Adipocyte (in vitro differentiated cells): ENCODE data around the gene AHCYL2.

Experiments used
- DNase-seq: peaks from one replicate; pipeline ENCODE4 v3.0.0-alpha.2; 2015; ENCODE audit warnings: low read depth
- H3K27me3 ChIP-seq: replicated peaks from 2 replicates; pipeline ENCODE4 v1.7.0; 2013; ENCODE audit warnings: mild to moderate bottlenecking, low read length, moderate library complexity; ENCODE audit not compliant: control insufficient read depth, insufficient read depth
- H3K36me3 ChIP-seq: 2 replicates; pipeline ENCODE4 v1.7.0; 2013; ENCODE audit warnings: low read length, mild to moderate bottlenecking, moderate library complexity; ENCODE audit not compliant: control insufficient read depth, insufficient read depth, severe bottlenecking
- H3K4me1 ChIP-seq: 2 replicates; pipeline ENCODE4 v1.7.0; 2013; ENCODE audit warnings: mild to moderate bottlenecking, low read length, moderate library complexity; ENCODE audit not compliant: control insufficient read depth, insufficient read depth
- H3K4me3 ChIP-seq: 2 replicates; pipeline ENCODE4 v1.7.0; 2013; ENCODE audit warnings: mild to moderate bottlenecking, low read length, moderate library complexity
- H3K9ac ChIP-seq: 2 replicates; pipeline ENCODE4 v1.7.0; 2013; ENCODE audit warnings: mild to moderate bottlenecking, low read length, moderate library complexity
- H3K9me3 ChIP-seq: 2 replicates; pipeline ENCODE4 v1.7.0; 2013; ENCODE audit warnings: mild to moderate bottlenecking, low read length, moderate library complexity; ENCODE audit not compliant: control insufficient read depth

Gene AHCYL2

GRCh38 chr7:129421717-129422250 lies 197.0 kb downstream of the AHCYL2 start:
- H3K27me3 ChIP-seq, result no peaks in the 10 kb centered on the region
- no peak for DNase-seq
- H3K4me3 ChIP-seq, result no peak overlapping the region
- peaks cover 16% of the 10 kb centered on the region for H3K36me3 ChIP-seq
- no peaks in the 10 kb centered on the region for H3K9me3 ChIP-seq
- no peak overlapping the region for H3K9ac ChIP-seq
- H3K4me1 ChIP-seq, result no peaks in the 10 kb centered on the region

- H3K27me3 ChIP-seq, result no peaks in the 10 kb centered on the region
- peaks cover 20% of the 10 kb centered on the region for H3K36me3 ChIP-seq
- no peaks in the 10 kb centered on the region for H3K9me3 ChIP-seq
- no peak for DNase-seq
- H3K4me1 ChIP-seq, result no peaks in the 10 kb centered on the region
- H3K4me3 ChIP-seq, result no peak overlapping the region
- no peak overlapping the region for H3K9ac ChIP-seq
These were observed 197.9 kb downstream of the AHCYL2 start for GRCh38 chr7:129422727-129423126.

DNA sequence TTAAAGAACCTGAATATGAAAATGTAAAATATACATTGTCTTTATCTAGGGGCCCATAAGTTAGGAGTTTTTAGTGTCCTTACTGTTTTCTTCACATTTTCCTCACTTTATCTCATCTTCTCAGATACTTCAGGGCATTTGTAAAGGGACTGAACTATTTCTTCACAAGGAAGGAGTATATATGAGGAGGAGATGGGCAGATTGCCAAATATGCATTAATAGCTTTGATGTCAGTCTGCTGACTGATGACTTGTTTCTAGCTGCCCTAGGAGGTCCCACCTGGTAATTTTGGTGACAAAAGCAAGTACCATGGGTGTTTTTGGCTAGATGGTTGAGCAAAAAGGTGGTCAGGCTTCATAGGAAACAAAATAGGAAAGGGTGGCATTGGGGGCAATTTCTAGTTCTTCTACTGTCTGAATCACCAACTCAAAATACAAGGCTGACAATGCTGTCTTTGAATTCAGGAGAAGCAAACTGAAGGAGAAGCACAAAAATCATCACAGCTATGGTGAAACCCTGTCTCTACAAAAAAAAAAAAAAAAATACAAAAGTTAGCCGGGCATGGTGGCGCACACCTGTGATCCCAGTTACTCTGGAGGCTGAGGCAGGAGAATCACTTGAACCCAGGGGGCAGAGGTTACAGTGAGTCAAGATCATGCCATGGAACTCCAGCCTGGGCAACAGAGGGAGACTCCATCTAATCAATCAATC lies 199.0 kb downstream of the AHCYL2 start:
- DNase-seq, result no peak
- Histone ChIP-seq H3K27me3 (no peaks in the 10 kb centered on the region), H3K9me3 (no peaks in the 10 kb centered on the region), H3K4me1 (no peaks in the 10 kb centered on the region), H3K9ac (no peak overlapping the region), H3K36me3 (peaks cover 20% of the 10 kb centered on the region), H3K4me3 (no peak overlapping the region)

DNA sequence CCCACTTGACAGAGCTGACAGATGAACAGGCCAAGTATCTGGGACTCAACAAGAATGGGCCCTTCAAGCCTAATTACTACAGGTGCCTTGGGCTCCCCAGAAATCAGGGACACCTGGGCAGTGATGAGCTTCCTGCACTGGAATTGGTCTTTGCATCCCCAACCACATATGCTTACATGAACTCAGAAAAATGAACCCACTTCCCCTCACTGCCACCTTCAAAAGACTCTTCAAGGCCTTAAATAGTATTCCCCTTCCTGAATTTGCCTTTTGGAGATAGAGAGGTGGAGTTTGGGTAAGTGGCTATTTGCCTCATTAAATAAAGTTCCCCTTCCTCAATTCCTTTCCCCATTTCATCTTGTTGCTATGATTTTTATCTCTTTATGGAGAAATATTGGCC lies 201.7 kb downstream of the AHCYL2 start:
- no peak for DNase-seq
- no peaks in the 10 kb centered on the region for H3K27me3 ChIP-seq
- no peaks in the 10 kb centered on the region for H3K9me3 ChIP-seq
- no peak overlapping the region for H3K9ac ChIP-seq
- H3K4me1 ChIP-seq, result no peaks in the 10 kb centered on the region
- peaks cover 17% of the 10 kb centered on the region for H3K36me3 ChIP-seq
- H3K4me3 ChIP-seq, result no peak overlapping the region

DNA sequence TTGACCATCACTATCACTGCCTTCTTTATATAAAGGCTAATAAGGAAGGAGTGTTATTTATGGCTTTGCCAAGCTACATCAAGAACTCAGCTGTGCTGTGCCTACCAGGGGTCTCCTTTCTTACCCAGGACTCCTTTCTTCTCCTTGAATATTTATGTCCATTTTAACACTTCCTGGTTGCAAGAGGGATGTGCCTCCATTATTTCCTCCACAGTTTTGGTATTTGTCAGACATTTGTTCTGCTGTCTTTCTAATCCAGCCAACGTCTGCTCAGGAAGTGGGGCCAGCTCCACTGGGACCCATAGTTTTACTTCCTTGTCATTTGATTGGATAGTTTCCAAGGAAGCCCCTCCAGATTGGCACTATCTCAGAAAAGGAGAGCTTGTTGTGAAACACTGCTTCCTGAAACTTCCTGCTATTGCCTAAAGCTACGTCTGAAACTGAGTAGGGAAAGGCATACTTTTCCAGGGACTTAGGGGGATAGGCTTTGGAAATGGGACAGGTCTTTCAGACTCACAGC lies 202.8 kb downstream of the AHCYL2 start:
- H3K4me1 ChIP-seq, result no peaks in the 10 kb centered on the region
- peaks cover under 1% of the 10 kb centered on the region for H3K27me3 ChIP-seq
- no peak overlapping the region for H3K4me3 ChIP-seq
- H3K36me3 ChIP-seq, result peaks cover 17% of the 10 kb centered on the region
- H3K9me3 ChIP-seq, result no peaks in the 10 kb centered on the region
- no peak overlapping the region for H3K9ac ChIP-seq
- no peak for DNase-seq

GRCh38 chr7:129431911-129432643 lies 207.2 kb downstream of the AHCYL2 start:
- peaks cover 9% of the 10 kb centered on the region for H3K4me1 ChIP-seq
- H3K4me3 ChIP-seq, result no peak overlapping the region
- peak; percentile 47 for DNase-seq
- H3K9ac ChIP-seq, result no peak overlapping the region
- H3K9me3 ChIP-seq, result no peaks in the 10 kb centered on the region
- H3K36me3 ChIP-seq, result peaks cover 1% of the 10 kb centered on the region
- peaks cover 20% of the 10 kb centered on the region for H3K27me3 ChIP-seq

DNA sequence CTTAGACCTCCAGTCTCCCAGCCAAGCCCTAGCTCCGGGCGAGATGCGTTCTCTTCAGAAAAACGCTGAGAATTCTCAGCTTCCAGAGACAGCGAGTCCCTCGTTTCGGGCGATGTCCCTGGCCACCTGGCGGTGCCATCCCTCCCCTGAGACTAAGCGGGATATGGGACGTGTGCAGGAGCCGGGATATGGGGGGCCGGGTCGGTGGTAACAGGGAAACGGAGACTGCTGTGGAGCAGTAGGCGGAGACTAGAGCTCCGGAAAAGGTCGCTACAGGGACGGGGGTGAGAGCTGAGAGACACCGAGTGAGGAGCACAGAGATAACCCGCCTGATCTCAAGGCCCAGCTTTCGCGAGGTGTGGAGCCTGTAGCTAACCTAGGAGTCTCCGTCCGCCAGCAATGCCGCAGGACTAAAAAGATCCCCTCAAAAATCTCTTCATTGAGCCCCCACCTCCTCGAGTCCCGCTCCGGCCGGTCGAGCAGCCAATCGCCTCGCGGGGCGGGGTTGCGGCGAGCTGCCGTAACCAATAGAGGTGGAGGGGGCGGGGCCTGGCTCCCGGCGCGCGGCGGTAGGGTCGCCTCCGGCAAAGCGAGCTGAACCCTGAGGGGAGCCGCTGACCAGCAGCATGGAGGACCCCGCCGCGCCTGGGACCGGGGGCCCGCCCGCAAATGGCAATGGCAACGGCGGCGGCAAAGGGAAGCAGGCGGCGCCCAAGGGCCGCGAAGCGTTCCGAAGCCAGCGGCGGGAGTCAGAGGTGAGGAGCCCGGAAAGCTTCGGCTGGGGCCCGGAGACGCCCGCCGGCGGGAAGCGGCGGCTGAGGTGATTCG lies 209.2 kb downstream of the AHCYL2 start, which contains the start of gene STRIP2:
Gene STRIP2 (plus strand): TSS at position 586 of the 828 bp plus-strand sequence. CDS start 41 bp downstream, at position 627.
- peak within 1 kb of the TSS; percentile 92 for H3K4me3 ChIP-seq
- peaks cover 12% of the 10 kb centered on the region for H3K4me1 ChIP-seq

DNA sequence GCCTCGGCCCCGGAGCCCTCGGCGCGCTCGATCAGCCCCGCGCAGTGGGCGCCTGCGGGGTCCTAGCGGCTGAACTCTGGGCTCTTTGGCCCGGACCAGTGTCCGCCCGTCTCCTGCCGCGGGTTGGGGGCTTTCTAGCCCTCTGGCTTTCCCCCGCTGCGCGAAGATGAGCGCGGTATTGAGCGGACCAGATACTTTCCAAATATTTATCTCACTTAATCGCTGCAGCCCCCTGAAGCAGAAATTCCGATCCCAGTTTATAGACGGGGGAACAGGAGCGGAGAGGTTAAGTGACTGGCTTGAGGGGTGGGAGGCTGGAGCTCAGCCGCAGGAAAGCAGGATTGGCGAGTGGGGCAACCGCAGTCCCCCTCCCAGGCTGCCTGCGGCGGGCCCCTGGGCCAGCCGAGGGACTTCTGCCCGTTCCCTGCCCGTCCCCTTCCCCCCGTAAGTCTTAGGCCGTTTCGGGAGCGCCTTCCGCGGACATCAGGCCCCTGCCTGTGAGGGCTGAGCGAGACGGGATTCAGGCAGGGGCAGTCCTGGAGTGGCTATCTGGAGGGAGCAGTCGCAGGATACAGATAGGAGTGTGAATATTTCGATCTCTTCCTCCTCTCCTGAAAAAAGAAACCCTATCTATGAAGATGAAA lies 210.0 kb downstream of the AHCYL2 start:
- peaks cover 20% of the 10 kb centered on the region for H3K27me3 ChIP-seq
- H3K36me3 ChIP-seq, result no peaks in the 10 kb centered on the region
- DNase-seq, result peak; percentile 36
- H3K4me3 ChIP-seq, result peak overlapping the region; percentile 92
- H3K9ac ChIP-seq, result peak overlapping the region; percentile 83
- peaks cover 12% of the 10 kb centered on the region for H3K4me1 ChIP-seq
- H3K9me3 ChIP-seq, result no peaks in the 10 kb centered on the region

More for the DNA sequence above, 209.2 kb downstream of the AHCYL2 start, which contains the start of gene STRIP2:
- Histone ChIP-seq H3K27me3 (peaks cover 20% of the 10 kb centered on the region), H3K9ac (peak within 1 kb of the TSS; percentile 83), H3K9me3 (no peaks in the 10 kb centered on the region), H3K36me3 (no peaks in the 10 kb centered on the region)
- DNase-seq, result peak; percentile 94

- DNase-seq, result no peak
- H3K9ac ChIP-seq, result peak overlapping the region; percentile 83
- peaks cover 12% of the 10 kb centered on the region for H3K4me1 ChIP-seq
- no peaks in the 10 kb centered on the region for H3K9me3 ChIP-seq
- peaks cover 20% of the 10 kb centered on the region for H3K27me3 ChIP-seq
- no peaks in the 10 kb centered on the region for H3K36me3 ChIP-seq
- H3K4me3 ChIP-seq, result peak overlapping the region; percentile 92
These were observed 210.6 kb downstream of the AHCYL2 start for GRCh38 chr7:129435414-129435829.

DNA sequence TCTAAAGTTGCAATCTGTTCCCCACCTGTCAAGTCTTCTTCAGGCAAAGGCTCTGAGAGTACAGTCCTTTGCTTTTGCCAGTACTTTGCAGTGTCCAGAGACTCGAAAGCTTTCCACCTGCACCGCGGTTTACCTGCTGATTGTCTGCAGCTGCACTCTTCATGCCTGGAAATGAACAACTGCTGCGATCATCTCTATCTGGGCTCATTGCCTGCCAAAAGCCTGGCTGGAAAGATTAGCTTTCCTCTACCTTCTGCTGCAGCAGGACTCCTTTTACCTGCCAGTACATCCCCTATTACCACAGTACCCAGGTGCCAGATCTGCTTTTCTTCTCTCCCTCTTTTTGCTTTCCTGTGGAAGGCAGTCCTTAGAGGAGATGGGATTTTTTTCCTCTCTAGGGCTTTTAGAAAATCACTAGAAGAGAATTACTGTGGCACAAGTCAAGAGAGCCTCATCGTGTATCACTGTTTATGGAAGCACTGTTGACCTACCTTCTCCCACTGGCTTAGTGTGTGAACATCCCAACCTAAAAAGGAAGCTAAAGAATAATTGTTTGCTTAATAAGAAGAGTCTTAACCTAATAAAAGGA lies 211.6 kb downstream of the AHCYL2 start:
- Histone ChIP-seq H3K9ac (no peak overlapping the region), H3K4me3 (no peak overlapping the region), H3K36me3 (no peaks in the 10 kb centered on the region), H3K4me1 (peaks cover 12% of the 10 kb centered on the region), H3K27me3 (peaks cover 20% of the 10 kb centered on the region), H3K9me3 (no peaks in the 10 kb centered on the region)
- DNase-seq, result no peak
